WTC11 (cell line): ENCODE results near the gene IQGAP2.

Source experiments
- ZNF232 ChIP-seq: sonication (generic); formaldehyde crosslinking; IDR thresholded peaks from 2 replicates; pipeline ENCODE4 v1.8.0; 2022; ENCODE audit warnings: mild to moderate bottlenecking, missing genetic modification reagents
- TF ChIP-seq, protein P1 (sequence below): fragments of 200-600 bp; IDR thresholded peaks from 2 replicates; pipeline ENCODE4 v1.8.0; 2022; ENCODE audit warnings: antibody characterized with exemption
- TF ChIP-seq, protein P2 (sequence below): sonication (generic); formaldehyde crosslinking; IDR thresholded peaks from 2 replicates; pipeline ENCODE4 v1.8.1; 2023; ENCODE audit warnings: mild to moderate bottlenecking, missing genetic modification reagents

DNA sequence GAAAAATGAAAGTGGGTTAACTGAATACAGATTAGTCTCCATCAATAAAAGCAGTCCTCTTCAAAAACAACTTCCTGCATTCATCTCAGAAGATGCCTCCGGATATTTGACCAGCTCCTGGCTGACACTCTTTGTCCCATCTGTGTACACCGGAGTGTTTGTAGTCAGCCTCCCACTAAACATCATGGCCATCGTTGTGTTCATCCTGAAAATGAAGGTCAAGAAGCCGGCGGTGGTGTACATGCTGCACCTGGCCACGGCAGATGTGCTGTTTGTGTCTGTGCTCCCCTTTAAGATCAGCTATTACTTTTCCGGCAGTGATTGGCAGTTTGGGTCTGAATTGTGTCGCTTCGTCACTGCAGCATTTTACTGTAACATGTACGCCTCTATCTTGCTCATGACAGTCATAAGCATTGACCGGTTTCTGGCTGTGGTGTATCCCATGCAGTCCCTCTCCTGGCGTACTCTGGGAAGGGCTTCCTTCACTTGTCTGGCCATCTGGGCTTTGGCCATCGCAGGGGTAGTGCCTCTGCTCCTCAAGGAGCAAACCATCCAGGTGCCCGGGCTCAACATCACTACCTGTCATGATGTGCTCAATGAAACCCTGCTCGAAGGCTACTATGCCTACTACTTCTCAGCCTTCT lies 329.4 kb downstream of the IQGAP2 start:
- TF ChIP-seq, protein P1, sequence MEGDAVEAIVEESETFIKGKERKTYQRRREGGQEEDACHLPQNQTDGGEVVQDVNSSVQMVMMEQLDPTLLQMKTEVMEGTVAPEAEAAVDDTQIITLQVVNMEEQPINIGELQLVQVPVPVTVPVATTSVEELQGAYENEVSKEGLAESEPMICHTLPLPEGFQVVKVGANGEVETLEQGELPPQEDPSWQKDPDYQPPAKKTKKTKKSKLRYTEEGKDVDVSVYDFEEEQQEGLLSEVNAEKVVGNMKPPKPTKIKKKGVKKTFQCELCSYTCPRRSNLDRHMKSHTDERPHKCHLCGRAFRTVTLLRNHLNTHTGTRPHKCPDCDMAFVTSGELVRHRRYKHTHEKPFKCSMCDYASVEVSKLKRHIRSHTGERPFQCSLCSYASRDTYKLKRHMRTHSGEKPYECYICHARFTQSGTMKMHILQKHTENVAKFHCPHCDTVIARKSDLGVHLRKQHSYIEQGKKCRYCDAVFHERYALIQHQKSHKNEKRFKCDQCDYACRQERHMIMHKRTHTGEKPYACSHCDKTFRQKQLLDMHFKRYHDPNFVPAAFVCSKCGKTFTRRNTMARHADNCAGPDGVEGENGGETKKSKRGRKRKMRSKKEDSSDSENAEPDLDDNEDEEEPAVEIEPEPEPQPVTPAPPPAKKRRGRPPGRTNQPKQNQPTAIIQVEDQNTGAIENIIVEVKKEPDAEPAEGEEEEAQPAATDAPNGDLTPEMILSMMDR, result no peak
- TF ChIP-seq ZNF232 (CRISPR knock-in tag), result no peak
- TF ChIP-seq, protein P2, sequence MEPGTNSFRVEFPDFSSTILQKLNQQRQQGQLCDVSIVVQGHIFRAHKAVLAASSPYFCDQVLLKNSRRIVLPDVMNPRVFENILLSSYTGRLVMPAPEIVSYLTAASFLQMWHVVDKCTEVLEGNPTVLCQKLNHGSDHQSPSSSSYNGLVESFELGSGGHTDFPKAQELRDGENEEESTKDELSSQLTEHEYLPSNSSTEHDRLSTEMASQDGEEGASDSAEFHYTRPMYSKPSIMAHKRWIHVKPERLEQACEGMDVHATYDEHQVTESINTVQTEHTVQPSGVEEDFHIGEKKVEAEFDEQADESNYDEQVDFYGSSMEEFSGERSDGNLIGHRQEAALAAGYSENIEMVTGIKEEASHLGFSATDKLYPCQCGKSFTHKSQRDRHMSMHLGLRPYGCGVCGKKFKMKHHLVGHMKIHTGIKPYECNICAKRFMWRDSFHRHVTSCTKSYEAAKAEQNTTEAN (CRISPR knock-in tag), result no peak
